MCF 10A (cell line): ENCODE data around the gene MICAL3. TPM values are rescaled to one million over a fixed set of nuclear protein-coding genes. Genes with fewer than 3 reads are reported as not detected.
"Not testable (repeated sequence)": the region's sequence is repeated elsewhere in the genome, so short reads cannot be mapped to it uniquely, and the experiment has no call there.

ENCODE experiments used
- BruUV-seq: library from RNA; stranded (reverse); fragments of 400-500 nt; replicated peaks from 2 replicates; lab custom pipeline; 2021; lab: Mats Ljungman, UMichigan
- CTCF ChIA-PET: fragments of 300-600 bp; sonication (Branson Sonifier 250); formaldehyde crosslinking; extraction: SDS; loops from one replicate; lab custom pipeline; 2021; ENCODE audit warnings: antibody characterized with exemption, inconsistent platforms; lab: Yijun Ruan, JAX
- POLR2A ChIA-PET: fragments of 300-600, 350-650 bp; sonication (Branson Sonifier 250); formaldehyde crosslinking; extraction: SDS; loops from one replicate; lab custom pipeline; 2020; ENCODE audit warnings: antibody characterized with exemption, inconsistent platforms; lab: Yijun Ruan, JAX
- DNase-seq: peaks from one replicate; pipeline ENCODE4 v3.0.0-alpha.2; 2018; ENCODE audit not compliant: unreplicated experiment
- H3K27ac Mint-ChIP-seq: one replicate; pipeline ENCODE4 v1.8.0; 2022; ENCODE audit warnings: mild to moderate bottlenecking, low read depth, mixed read lengths; ENCODE audit not compliant: unreplicated experiment
- H3K27me3 Mint-ChIP-seq: one replicate; pipeline ENCODE4 v1.8.0; 2022; ENCODE audit warnings: mixed read lengths; ENCODE audit not compliant: insufficient read depth, unreplicated experiment
- H3K36me3 Mint-ChIP-seq: one replicate; pipeline ENCODE4 v1.8.0; 2022; ENCODE audit warnings: mild to moderate bottlenecking, moderate library complexity, mixed read lengths; ENCODE audit not compliant: insufficient read depth, unreplicated experiment
- H3K4me1 Mint-ChIP-seq: one replicate; pipeline ENCODE4 v1.8.0; 2022; ENCODE audit warnings: mixed read lengths; ENCODE audit not compliant: insufficient read depth, unreplicated experiment
- H3K4me3 Mint-ChIP-seq: one replicate; pipeline ENCODE4 v1.8.0; 2022; ENCODE audit warnings: mild to moderate bottlenecking, moderate library complexity, mixed read lengths; ENCODE audit not compliant: unreplicated experiment
- H3K9me3 Mint-ChIP-seq: one replicate; pipeline ENCODE4 v1.8.0; 2022; ENCODE audit warnings: mixed read lengths; ENCODE audit not compliant: unreplicated experiment
- intact Hi-C: fragments of 100-400 bp; cut with micrococcal nuclease; formaldehyde crosslinking; loops from 2 replicates; pipeline ENCODE4 v1.14.1; 2022
- total RNA-seq: library from RNA; stranded (reverse); gene quantifications from 2 replicates; pipeline ENCODE4 v1.2.3, GENCODE V29; 2022
- TF ChIP-seq, protein P1 (sequence below): fragments of 200-600 bp; IDR thresholded peaks from one replicate; pipeline ENCODE4 v1.8.0; 2022; ENCODE audit warnings: antibody characterized with exemption, mild to moderate bottlenecking; ENCODE audit not compliant: unreplicated experiment

MICAL3 gene
- total RNA-seq, 1 experiment from 2014 or later: 54.1 TPM

DNA sequence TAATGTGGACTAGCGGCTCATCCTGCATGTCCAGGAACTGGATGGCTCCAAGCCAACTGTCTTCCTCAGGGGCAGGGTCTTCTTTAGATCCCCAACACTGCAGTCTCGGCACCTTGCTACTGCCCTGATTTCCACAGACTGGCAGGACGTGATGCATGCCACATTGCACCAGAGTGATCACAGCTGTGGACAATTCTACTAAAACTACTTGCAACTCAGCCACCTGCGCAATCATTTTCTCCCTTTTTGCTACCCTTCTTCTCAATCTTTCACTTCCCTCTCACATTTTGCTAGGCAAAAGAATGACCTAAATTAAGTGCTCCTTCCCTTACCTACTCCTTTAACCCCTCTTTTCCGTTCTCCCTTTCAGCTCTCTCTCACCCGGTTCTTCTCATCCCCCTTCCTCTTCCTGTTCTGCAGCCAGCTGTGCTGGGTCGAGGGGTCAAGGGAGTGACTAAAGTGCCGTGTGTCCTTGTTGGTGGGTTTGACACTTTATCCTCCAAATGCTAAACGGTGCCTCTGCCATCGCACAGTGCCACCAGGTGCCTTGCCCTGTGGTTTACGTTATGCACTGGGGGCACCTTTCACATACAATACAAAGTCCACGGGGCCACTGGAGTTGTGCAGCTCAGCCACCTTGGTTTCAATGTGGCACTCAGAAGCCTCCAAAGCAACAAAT is 42.0 kb upstream of the MICAL3 start:
- ChIA-PET POLR2A (interaction anchor here (0.5 to 1.7 kb wide), 2 partner anchors 11 to 437 kb away, joined by 3 to 6 read pairs; partner anchors contain the start of gene PEX26), CTCF (interaction anchor here (0.6 to 6.4 kb wide), 4 partner anchors 10 to 109 kb away, joined by 3 to 67 read pairs (median 4); partner anchors contain the start of gene PEX26)
- no peak overlapping the region for H3K27ac Mint-ChIP-seq
- no TSS peak for BruUV-seq
- H3K27me3 Mint-ChIP-seq: no peaks in the 10 kb centered on the region
- no peak for DNase-seq
- H3K4me3 Mint-ChIP-seq: no peak overlapping the region
- intact Hi-C loops: loop anchor here (5.0 kb wide), 1 partner anchor 34 kb away; no protein-coding TSS in a partner anchor
- peaks cover 22% of the 10 kb centered on the region for H3K4me1 Mint-ChIP-seq
- no peaks in the 10 kb centered on the region for H3K9me3 Mint-ChIP-seq
- no peaks in the 10 kb centered on the region for H3K36me3 Mint-ChIP-seq
- TF ChIP-seq, protein P1, sequence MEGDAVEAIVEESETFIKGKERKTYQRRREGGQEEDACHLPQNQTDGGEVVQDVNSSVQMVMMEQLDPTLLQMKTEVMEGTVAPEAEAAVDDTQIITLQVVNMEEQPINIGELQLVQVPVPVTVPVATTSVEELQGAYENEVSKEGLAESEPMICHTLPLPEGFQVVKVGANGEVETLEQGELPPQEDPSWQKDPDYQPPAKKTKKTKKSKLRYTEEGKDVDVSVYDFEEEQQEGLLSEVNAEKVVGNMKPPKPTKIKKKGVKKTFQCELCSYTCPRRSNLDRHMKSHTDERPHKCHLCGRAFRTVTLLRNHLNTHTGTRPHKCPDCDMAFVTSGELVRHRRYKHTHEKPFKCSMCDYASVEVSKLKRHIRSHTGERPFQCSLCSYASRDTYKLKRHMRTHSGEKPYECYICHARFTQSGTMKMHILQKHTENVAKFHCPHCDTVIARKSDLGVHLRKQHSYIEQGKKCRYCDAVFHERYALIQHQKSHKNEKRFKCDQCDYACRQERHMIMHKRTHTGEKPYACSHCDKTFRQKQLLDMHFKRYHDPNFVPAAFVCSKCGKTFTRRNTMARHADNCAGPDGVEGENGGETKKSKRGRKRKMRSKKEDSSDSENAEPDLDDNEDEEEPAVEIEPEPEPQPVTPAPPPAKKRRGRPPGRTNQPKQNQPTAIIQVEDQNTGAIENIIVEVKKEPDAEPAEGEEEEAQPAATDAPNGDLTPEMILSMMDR: no peak

DNA sequence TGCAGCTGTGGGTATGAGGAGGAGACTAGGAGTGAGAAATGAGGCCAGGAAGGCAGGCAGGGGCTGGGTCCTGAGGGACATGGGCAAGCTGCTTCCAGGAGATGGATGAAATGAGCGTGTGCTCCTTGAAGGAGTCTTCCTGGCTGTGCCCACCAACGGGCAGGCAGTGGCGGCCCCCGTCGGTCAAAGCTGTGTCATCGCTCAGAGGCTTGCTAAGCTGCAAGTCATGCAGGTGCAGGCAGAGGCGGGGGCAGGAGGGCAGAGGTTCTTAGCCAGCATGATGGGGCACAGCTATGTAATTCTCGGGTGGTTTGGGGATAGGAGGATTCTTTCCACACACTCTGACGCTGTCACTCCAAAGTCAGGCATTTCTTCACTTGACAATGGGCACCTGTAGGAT is 40.9 kb upstream of the MICAL3 start:
- no peaks in the 10 kb centered on the region for H3K27me3 Mint-ChIP-seq
- no peaks in the 10 kb centered on the region for H3K36me3 Mint-ChIP-seq
- peaks cover 27% of the 10 kb centered on the region for H3K4me1 Mint-ChIP-seq
- intact Hi-C loops: loop anchor here (5.0 kb wide), 1 partner anchor 33 kb away; no protein-coding TSS in a partner anchor
- TF ChIP-seq, protein P1: no peak
- ChIA-PET CTCF (interaction anchor here (0.6 to 6.4 kb wide), 6 partner anchors 11 to 235 kb away, joined by 3 to 67 read pairs (median 4); partner anchors contain the start of gene PEX26), POLR2A (interaction anchor here (0.8 to 1.7 kb wide), 4 partner anchors 9 to 42 kb away, joined by 3 to 6 read pairs (median 3); partner anchors contain the start of gene PEX26)
- H3K9me3 Mint-ChIP-seq: no peaks in the 10 kb centered on the region
- no peak overlapping the region for H3K4me3 Mint-ChIP-seq
- DNase-seq: no peak
- BruUV-seq: no TSS peak
- H3K27ac Mint-ChIP-seq: no peak overlapping the region

DNA sequence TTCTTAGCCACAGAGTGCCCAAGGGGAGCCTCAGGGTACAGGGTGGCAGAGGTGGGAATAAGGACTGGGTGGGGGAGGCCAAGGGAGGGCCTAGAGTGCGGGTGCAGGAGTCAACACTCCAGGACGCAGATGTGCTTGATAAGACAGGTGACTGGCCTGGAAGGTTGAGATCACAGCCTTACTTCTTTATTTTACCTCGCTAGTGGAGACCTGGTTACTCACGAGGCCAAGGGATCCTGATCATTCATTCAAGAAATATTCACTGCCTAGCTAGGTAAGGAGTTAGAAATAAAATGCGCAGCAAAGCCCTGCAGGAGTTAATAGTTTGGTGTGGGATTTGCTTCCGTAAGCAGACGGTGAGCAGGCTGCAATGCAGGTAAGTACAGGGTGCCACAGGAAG is 40.3 kb upstream of the MICAL3 start:
- no peak for DNase-seq
- no peaks in the 10 kb centered on the region for H3K27me3 Mint-ChIP-seq
- no TSS peak for BruUV-seq
- ChIA-PET CTCF (interaction anchor here (0.6 to 6.4 kb wide), 5 partner anchors 12 to 234 kb away, joined by 3 to 67 read pairs (median 4); partner anchors contain the start of gene PEX26), POLR2A (interaction anchor here (0.8 to 1.0 kb wide), 3 partner anchors 9 to 41 kb away, joined by 3 read pairs; no protein-coding TSS in a partner anchor)
- H3K9me3 Mint-ChIP-seq: no peaks in the 10 kb centered on the region
- no peak overlapping the region for H3K27ac Mint-ChIP-seq
- intact Hi-C loops: loop anchor here (5.0 kb wide), 1 partner anchor 32 kb away; no protein-coding TSS in a partner anchor
- no peaks in the 10 kb centered on the region for H3K36me3 Mint-ChIP-seq
- peaks cover 27% of the 10 kb centered on the region for H3K4me1 Mint-ChIP-seq
- no peak overlapping the region for H3K4me3 Mint-ChIP-seq
- TF ChIP-seq, protein P1: no peak

DNA sequence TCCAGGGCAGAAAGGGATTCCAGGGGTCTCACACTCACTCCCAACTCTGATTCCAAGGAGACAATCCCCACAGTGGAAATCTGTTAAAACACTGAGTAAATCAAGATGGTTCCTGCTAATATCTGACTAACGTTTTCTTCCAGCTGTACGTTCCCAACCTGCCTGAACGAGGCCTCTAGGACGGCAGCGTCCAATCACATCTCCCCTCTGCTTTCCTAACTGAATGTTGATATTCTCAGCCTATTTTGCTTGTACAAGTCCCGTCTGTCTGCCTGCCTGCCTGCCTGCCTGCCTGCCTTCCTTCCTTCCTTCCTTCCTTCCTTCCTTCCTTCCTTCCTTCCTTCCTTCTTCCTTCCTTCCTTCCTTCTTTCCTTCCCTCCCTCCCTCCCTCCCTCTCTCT is 39.4 kb upstream of the MICAL3 start:
- ChIA-PET CTCF (interaction anchor here (0.6 to 6.4 kb wide), 7 partner anchors 9 to 312 kb away, joined by 3 to 67 read pairs (median 4); partner anchors contain the start of gene PEX26), POLR2A (interaction anchor here (0.6 to 1.5 kb wide), 4 partner anchors 12 to 219 kb away, joined by 3 to 6 read pairs (median 4); partner anchors contain the start of gene PEX26)
- H3K36me3 Mint-ChIP-seq, intact Hi-C loops, BruUV-seq, DNase-seq, H3K27ac Mint-ChIP-seq, H3K4me3 Mint-ChIP-seq, H3K9me3 Mint-ChIP-seq, H3K27me3 Mint-ChIP-seq: not testable (repeated sequence)
- peaks cover 27% of the 10 kb centered on the region for H3K4me1 Mint-ChIP-seq
